HepG2 (cell line): ENCODE results near the gene ZNF217. TPM values are rescaled to one million over a fixed set of nuclear protein-coding genes. Genes with fewer than 3 reads are reported as not detected.
"Not testable (repeated sequence)": the region's sequence is repeated elsewhere in the genome, so short reads cannot be mapped to it uniquely, and the experiment has no call there.

Source experiments
- GABPA ChIP-seq, 2 experiments: IDR thresholded peaks; 2 replicates each; pipeline ENCODE4 v1.6.1; 2011 to 2016; ENCODE audit warnings: low read depth in 2 of 2, low read length in 1 of 2, missing biosample characterization in 1 of 2, missing genetic modification characterization in 1 of 2
- HNRNPLL ChIP-seq: fragments of 200-400 bp; formaldehyde crosslinking; IDR thresholded peaks from 2 replicates; pipeline ENCODE4 v1.6.1; 2017; ENCODE audit warnings: mild to moderate bottlenecking, low read depth, low read length; ENCODE audit not compliant: poor library complexity, severe bottlenecking
- NONO ChIP-seq, 2 experiments: fragments of 450-650 bp in 1 of 2; sonication (generic) in 1 of 2; formaldehyde crosslinking in 1 of 2; IDR thresholded peaks in 1 of 2; conservative IDR thresholded peaks in 1 of 2; 2 replicates each; pipeline versions ENCODE4 v1.6.1 to v1.8.0; 2017 to 2022; ENCODE audit warnings: mild to moderate bottlenecking in 1 of 2, missing genetic modification reagents in 1 of 2, moderate library complexity in 1 of 2
- POLR2AphosphoS5 ChIP-seq: IDR thresholded peaks from 2 replicates; pipeline ENCODE4 v1.6.1; 2012; ENCODE audit warnings: low read depth, low read length
- RXRA ChIP-seq: sonication (generic); formaldehyde crosslinking; IDR thresholded peaks from 2 replicates; pipeline ENCODE4 v1.5.1; 2020; ENCODE audit warnings: missing genetic modification reagents
- SAP130 ChIP-seq: IDR thresholded peaks from 2 replicates; pipeline ENCODE4 v1.6.1; 2016; ENCODE audit warnings: low read depth
- SRSF1 ChIP-seq: fragments of 200-400 bp; formaldehyde crosslinking; optimal IDR thresholded peaks from 2 replicates; pipeline ENCODE3; 2017; ENCODE audit warnings: mild to moderate bottlenecking, low read depth, low read length, moderate library complexity
- TSC22D2 ChIP-seq: sonication (generic); formaldehyde crosslinking; IDR thresholded peaks from 2 replicates; pipeline ENCODE4 v1.5.1; 2020; ENCODE audit warnings: missing genetic modification reagents, mild to moderate bottlenecking, borderline replicate concordance
- YY1 ChIP-seq: IDR thresholded peaks from 2 replicates; pipeline ENCODE4 v1.6.1; 2011; ENCODE audit warnings: low read length, low read depth, moderate library complexity, mild to moderate bottlenecking; ENCODE audit not compliant: insufficient read depth, insufficient replicate concordance
- ZBTB7B ChIP-seq: sonication (generic); formaldehyde crosslinking; IDR thresholded peaks from 2 replicates; pipeline ENCODE4 v1.4.0; 2020; ENCODE audit warnings: missing genetic modification reagents
- ZEB1 ChIP-seq: IDR thresholded peaks from 2 replicates; pipeline ENCODE4 v1.6.1; 2012; ENCODE audit warnings: mild to moderate bottlenecking, low read depth, inconsistent platforms; ENCODE audit not compliant: insufficient replicate concordance
- polyA plus RNA-seq, 8 experiments: library from polyadenylated mRNA; depleted of rRNA in 3 of 8; stranded (reverse) in 7 of 8; unstranded in 1 of 8; fragments of >200 nt; fragmentation: Illumina TruSeq in 4 of 8; extraction: Trizol in 4 of 8; gene quantifications; 2 replicates each; pipeline versions ENCODE4 v1.2.1 to v1.2.3, GENCODE V29; 2011 to 2016; ENCODE audit warnings: low read depth in 4 of 8, missing spikeins in 1 of 8, mixed read lengths in 1 of 8; ENCODE audit not compliant: insufficient read depth in 1 of 8
- total RNA-seq, 5 experiments: library from RNA; depleted of rRNA; stranded (reverse); fragments of >200 nt; fragmentation: Illumina TruSeq; extraction: Trizol; gene quantifications; 2 replicates each; pipeline ENCODE4 v1.2.3, GENCODE V29; 2016; ENCODE audit warnings: low read depth in 1 of 5
- TF ChIP-seq, protein P1 (sequence below): sonication (generic); formaldehyde crosslinking; IDR thresholded peaks from 2 replicates; pipeline ENCODE4 v1.5.0; 2020; ENCODE audit warnings: mild to moderate bottlenecking, missing genetic modification reagents, moderate library complexity
- TF ChIP-seq, protein P2 (sequence below), 2 experiments: sonication (generic) in 1 of 2; formaldehyde crosslinking in 1 of 2; IDR thresholded peaks; 2 replicates each; pipeline versions ENCODE4 v1.6.1 to v1.9.0; 2014 to 2022; ENCODE audit warnings: antibody characterized with exemption in 1 of 2, borderline replicate concordance in 1 of 2, inconsistent platforms in 1 of 2, low read depth in 1 of 2, missing genetic modification reagents in 1 of 2
- TF ChIP-seq, protein P3 (sequence below): sonication (generic); formaldehyde crosslinking; IDR thresholded peaks from 2 replicates; pipeline ENCODE4 v1.4.0; 2020; ENCODE audit warnings: missing genetic modification reagents
- TF ChIP-seq, protein P4 (sequence below): sonication (generic); formaldehyde crosslinking; IDR thresholded peaks from 2 replicates; pipeline ENCODE4 v1.5.1; 2020; ENCODE audit warnings: mild to moderate bottlenecking, missing genetic modification reagents, moderate library complexity

ZNF217 gene
- total and polyA plus RNA-seq, 2 of the 13 experiments (the other 11 are each of a cell fraction or from before 2014, with no cell fraction given), result 22.3 to 29.8 TPM

DNA sequence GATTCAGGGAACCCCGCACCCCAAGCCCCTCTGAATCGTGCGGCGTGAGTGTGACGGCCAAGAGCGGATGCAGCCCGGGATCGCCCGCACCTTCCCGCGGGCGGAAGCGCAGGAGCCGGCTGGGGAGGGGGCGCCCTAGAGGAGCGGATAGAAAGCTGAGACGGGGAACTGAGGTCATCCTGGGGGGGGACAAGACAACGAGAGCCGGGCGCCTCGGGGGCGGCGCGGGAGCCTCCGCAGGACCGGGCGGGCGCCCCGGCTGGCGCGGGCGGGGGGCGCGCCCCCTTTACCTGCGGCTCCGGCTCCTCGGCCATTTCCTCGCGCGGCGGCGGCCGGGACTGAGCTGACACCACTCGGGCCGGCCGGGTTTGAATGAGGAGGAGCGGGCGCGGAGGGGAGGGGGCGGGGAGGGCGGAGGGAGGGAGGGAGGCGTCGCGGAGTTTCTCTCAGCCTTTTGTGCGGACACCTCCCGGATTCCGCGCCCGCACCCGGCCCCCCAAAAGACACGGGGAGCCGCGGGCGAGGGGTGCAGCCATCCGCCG, at the start of gene ZNF217 (continued):
- TF ChIP-seq, protein P1, sequence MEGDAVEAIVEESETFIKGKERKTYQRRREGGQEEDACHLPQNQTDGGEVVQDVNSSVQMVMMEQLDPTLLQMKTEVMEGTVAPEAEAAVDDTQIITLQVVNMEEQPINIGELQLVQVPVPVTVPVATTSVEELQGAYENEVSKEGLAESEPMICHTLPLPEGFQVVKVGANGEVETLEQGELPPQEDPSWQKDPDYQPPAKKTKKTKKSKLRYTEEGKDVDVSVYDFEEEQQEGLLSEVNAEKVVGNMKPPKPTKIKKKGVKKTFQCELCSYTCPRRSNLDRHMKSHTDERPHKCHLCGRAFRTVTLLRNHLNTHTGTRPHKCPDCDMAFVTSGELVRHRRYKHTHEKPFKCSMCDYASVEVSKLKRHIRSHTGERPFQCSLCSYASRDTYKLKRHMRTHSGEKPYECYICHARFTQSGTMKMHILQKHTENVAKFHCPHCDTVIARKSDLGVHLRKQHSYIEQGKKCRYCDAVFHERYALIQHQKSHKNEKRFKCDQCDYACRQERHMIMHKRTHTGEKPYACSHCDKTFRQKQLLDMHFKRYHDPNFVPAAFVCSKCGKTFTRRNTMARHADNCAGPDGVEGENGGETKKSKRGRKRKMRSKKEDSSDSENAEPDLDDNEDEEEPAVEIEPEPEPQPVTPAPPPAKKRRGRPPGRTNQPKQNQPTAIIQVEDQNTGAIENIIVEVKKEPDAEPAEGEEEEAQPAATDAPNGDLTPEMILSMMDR, result peak; percentile 44
- TF ChIP-seq ZBTB7B (CRISPR knock-in tag), result 0 out of 2 replicates have a peak, but pooled peaks have one; percentile 38
- TF ChIP-seq YY1, result peak; percentile 21
- peak; percentile 40 for TF ChIP-seq ZEB1
- peak; percentile 42; the same call in 1 of the 2 replicates for TF ChIP-seq POLR2AphosphoS5
- TF ChIP-seq HNRNPLL, result peak; percentile 4
- TF ChIP-seq NONO (IDR thresholded peaks at IDR 0.05); GABPA (IDR thresholded peaks at IDR 0.05; ENCODE audit: low read depth, low read length): not testable (repeated sequence)
- TF ChIP-seq NONO (CRISPR knock-in tag; conservative IDR thresholded peaks at IDR 0.05), result 0 out of 2 replicates have a peak, but pooled peaks have one; percentile 0
- peak; percentile 10 for TF ChIP-seq SRSF1
- TF ChIP-seq, protein P2, sequence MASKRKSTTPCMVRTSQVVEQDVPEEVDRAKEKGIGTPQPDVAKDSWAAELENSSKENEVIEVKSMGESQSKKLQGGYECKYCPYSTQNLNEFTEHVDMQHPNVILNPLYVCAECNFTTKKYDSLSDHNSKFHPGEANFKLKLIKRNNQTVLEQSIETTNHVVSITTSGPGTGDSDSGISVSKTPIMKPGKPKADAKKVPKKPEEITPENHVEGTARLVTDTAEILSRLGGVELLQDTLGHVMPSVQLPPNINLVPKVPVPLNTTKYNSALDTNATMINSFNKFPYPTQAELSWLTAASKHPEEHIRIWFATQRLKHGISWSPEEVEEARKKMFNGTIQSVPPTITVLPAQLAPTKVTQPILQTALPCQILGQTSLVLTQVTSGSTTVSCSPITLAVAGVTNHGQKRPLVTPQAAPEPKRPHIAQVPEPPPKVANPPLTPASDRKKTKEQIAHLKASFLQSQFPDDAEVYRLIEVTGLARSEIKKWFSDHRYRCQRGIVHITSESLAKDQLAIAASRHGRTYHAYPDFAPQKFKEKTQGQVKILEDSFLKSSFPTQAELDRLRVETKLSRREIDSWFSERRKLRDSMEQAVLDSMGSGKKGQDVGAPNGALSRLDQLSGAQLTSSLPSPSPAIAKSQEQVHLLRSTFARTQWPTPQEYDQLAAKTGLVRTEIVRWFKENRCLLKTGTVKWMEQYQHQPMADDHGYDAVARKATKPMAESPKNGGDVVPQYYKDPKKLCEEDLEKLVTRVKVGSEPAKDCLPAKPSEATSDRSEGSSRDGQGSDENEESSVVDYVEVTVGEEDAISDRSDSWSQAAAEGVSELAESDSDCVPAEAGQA (IDR thresholded peaks at IDR 0.05; ENCODE audit: low read depth), result not testable (repeated sequence)
- TF ChIP-seq, protein P2 (CRISPR knock-in tag; IDR thresholded peaks at IDR 0.05; ENCODE audit: borderline replicate concordance), result 0 out of 2 replicates have a peak, but pooled peaks have one; percentile 41
- TF ChIP-seq, protein P3, sequence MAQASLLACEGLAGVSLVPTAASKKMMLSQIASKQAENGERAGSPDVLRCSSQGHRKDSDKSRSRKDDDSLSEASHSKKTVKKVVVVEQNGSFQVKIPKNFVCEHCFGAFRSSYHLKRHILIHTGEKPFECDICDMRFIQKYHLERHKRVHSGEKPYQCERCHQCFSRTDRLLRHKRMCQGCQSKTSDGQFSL, result 0 out of 2 replicates have a peak, but pooled peaks have one; percentile 39
- peak; percentile 51 for TF ChIP-seq GABPA (CRISPR knock-in tag; IDR thresholded peaks at IDR 0.05; ENCODE audit: low read depth)
- TF ChIP-seq TSC22D2 (CRISPR knock-in tag), result 0 out of 2 replicates have a peak, but pooled peaks have one; percentile 5
- TF ChIP-seq, protein P4, sequence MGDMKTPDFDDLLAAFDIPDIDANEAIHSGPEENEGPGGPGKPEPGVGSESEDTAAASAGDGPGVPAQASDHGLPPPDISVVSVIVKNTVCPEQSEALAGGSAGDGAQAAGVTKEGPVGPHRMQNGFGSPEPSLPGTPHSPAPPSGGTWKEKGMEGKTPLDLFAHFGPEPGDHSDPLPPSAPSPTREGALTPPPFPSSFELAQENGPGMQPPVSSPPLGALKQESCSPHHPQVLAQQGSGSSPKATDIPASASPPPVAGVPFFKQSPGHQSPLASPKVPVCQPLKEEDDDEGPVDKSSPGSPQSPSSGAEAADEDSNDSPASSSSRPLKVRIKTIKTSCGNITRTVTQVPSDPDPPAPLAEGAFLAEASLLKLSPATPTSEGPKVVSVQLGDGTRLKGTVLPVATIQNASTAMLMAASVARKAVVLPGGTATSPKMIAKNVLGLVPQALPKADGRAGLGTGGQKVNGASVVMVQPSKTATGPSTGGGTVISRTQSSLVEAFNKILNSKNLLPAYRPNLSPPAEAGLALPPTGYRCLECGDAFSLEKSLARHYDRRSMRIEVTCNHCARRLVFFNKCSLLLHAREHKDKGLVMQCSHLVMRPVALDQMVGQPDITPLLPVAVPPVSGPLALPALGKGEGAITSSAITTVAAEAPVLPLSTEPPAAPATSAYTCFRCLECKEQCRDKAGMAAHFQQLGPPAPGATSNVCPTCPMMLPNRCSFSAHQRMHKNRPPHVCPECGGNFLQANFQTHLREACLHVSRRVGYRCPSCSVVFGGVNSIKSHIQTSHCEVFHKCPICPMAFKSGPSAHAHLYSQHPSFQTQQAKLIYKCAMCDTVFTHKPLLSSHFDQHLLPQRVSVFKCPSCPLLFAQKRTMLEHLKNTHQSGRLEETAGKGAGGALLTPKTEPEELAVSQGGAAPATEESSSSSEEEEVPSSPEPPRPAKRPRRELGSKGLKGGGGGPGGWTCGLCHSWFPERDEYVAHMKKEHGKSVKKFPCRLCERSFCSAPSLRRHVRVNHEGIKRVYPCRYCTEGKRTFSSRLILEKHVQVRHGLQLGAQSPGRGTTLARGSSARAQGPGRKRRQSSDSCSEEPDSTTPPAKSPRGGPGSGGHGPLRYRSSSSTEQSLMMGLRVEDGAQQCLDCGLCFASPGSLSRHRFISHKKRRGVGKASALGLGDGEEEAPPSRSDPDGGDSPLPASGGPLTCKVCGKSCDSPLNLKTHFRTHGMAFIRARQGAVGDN, result peak; percentile 57; the same call in 1 of the 2 replicates
- 0 out of 2 replicates have a peak, but pooled peaks have one; percentile 31 for TF ChIP-seq RXRA (CRISPR knock-in tag)
- TF ChIP-seq SAP130 (CRISPR knock-in tag), result peak; percentile 31
